C4-2B (cell line): ENCODE results near the gene DENND5B.

ENCODE experiments used
- ZFX ChIP-seq: fragments of 450-650 bp; IDR thresholded peaks from 2 replicates; pipeline ENCODE4 v1.6.1; 2017
- TF ChIP-seq, protein P1 (sequence below): fragments of 450-650 bp; conservative IDR thresholded peaks from 2 replicates; pipeline ENCODE4 v1.5.1; 2017; ENCODE audit warnings: mild to moderate bottlenecking

DNA sequence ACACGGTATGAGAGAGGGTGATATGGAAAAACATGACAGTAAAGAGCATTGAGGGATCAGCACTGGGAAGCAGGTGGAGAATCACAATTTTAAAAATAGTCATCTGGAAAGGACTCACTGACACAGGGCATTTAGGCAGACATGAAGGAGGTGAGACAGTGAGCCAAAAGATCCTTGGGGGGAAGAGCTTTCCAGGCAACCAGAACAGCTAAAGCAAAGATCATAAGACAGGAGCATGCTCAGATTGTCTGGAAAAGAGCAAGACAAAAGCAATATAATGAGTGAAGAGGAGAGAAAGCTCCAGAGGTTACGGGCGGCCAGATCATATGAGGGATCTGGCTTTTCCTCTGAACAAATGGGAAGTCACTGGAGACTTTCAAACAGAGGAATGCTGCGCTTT lies 63.9 kb downstream of the DENND5B start:
- TF ChIP-seq, protein P1, sequence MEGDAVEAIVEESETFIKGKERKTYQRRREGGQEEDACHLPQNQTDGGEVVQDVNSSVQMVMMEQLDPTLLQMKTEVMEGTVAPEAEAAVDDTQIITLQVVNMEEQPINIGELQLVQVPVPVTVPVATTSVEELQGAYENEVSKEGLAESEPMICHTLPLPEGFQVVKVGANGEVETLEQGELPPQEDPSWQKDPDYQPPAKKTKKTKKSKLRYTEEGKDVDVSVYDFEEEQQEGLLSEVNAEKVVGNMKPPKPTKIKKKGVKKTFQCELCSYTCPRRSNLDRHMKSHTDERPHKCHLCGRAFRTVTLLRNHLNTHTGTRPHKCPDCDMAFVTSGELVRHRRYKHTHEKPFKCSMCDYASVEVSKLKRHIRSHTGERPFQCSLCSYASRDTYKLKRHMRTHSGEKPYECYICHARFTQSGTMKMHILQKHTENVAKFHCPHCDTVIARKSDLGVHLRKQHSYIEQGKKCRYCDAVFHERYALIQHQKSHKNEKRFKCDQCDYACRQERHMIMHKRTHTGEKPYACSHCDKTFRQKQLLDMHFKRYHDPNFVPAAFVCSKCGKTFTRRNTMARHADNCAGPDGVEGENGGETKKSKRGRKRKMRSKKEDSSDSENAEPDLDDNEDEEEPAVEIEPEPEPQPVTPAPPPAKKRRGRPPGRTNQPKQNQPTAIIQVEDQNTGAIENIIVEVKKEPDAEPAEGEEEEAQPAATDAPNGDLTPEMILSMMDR = no peak
- no peak for TF ChIP-seq ZFX
